Panc1 (cell line): ENCODE results near the gene CDS2. TPM values are rescaled to one million over a fixed set of nuclear protein-coding genes. Genes with fewer than 3 reads are reported as not detected.
"Not testable (repeated sequence)": the region's sequence is repeated elsewhere in the genome, so short reads cannot be mapped to it uniquely, and the experiment has no call there.

Experiments used
- ATAC-seq: fragments of 200-7000 bp; cut with Tn5 transposase; 2 replicates; pipeline ENCODE4 v1.9.1; 2020; ENCODE audit warnings: mild to moderate bottlenecking, moderate library complexity
- BruUV-seq: library from RNA; stranded (reverse); fragments of 400-500 nt; replicated peaks from 2 replicates; lab custom pipeline; 2021; lab: Mats Ljungman, UMichigan
- CTCF ChIA-PET: fragments of 300-600 bp; sonication (Branson Sonifier 250); formaldehyde crosslinking; loops from one replicate; lab custom pipeline; 2022; ENCODE audit warnings: antibody characterized with exemption; lab: Charles Lee
- POLR2A ChIA-PET: fragments of 300-600 bp; sonication (Branson Sonifier 250); formaldehyde crosslinking; loops from one replicate; lab custom pipeline; 2022; ENCODE audit warnings: antibody characterized with exemption; lab: Charles Lee
- DNase-seq: peaks from one replicate; pipeline ENCODE4 v3.0.0-alpha.2; 2010; ENCODE audit warnings: low read depth, low spot score
- H3K27ac ChIP-seq: 2 replicates; pipeline ENCODE4 v1.5.1; 2011; ENCODE audit warnings: mild to moderate bottlenecking, low read length, inconsistent platforms
- H3K27me3 ChIP-seq: fragments of 200-500 bp; sonication (Bioruptor generic); 2 replicates; pipeline ENCODE4 v1.6.0; 2014; ENCODE audit warnings: low read length, inconsistent platforms; ENCODE audit not compliant: control insufficient read depth, insufficient read depth
- H3K36me3 ChIP-seq: fragments of 200-500 bp; sonication (Bioruptor generic); 2 replicates; pipeline ENCODE4 v1.5.1; 2014; ENCODE audit warnings: inconsistent platforms, mild to moderate bottlenecking, low read length, moderate library complexity; ENCODE audit not compliant: control insufficient read depth, insufficient read depth
- H3K4me1 ChIP-seq: 2 replicates; pipeline ENCODE4 v1.5.1; 2011; ENCODE audit warnings: inconsistent platforms, mild to moderate bottlenecking, low read length, moderate library complexity; ENCODE audit not compliant: control insufficient read depth, insufficient read depth
- H3K4me3 ChIP-seq, 2 experiments: 2 replicates each; pipeline ENCODE4 v1.5.1; 2011 to 2012; ENCODE audit warnings: low read depth in 2 of 2, low read length in 2 of 2, mild to moderate bottlenecking in 2 of 2, inconsistent platforms in 1 of 2, moderate library complexity in 1 of 2
- H3K9me3 ChIP-seq: fragments of 200-500 bp; sonication (Bioruptor generic); 2 replicates; pipeline ENCODE4 v1.5.1; 2014; ENCODE audit warnings: low read depth, mild to moderate bottlenecking, inconsistent platforms, low read length, moderate library complexity; ENCODE audit not compliant: control insufficient read depth, insufficient read depth
- CTCF ChIP-seq: fragments of 450-650 bp; IDR thresholded peaks from 2 replicates; pipeline ENCODE4 v1.5.1; 2017; ENCODE audit warnings: mild to moderate bottlenecking
- POLR2AphosphoS5 ChIP-seq: IDR thresholded peaks from 2 replicates; pipeline ENCODE4 v1.6.1; 2012; ENCODE audit warnings: mild to moderate bottlenecking, low read depth, low read length, moderate library complexity
- REST ChIP-seq, 2 experiments: IDR thresholded peaks; 2 replicates each; pipeline ENCODE4 v1.6.1; 2011 to 2012; ENCODE audit warnings: low read depth in 2 of 2, control low read depth in 1 of 2, low read length in 1 of 2, mild to moderate bottlenecking in 1 of 2, moderate library complexity in 1 of 2; ENCODE audit not compliant: insufficient read depth in 1 of 2
- SIN3A ChIP-seq: IDR thresholded peaks from 2 replicates; pipeline ENCODE4 v1.6.1; 2012; ENCODE audit warnings: low read depth, mild to moderate bottlenecking, low read length, moderate library complexity, borderline replicate concordance; ENCODE audit not compliant: insufficient read depth
- TCF7L2 ChIP-seq: IDR thresholded peaks from 2 replicates; pipeline ENCODE4 v1.6.1; 2011; ENCODE audit warnings: mild to moderate bottlenecking, low read depth, low read length, inconsistent platforms
- in situ Hi-C: cut with HindIII; loops from 2 replicates; pipeline ENCODE4 v1.10.0; 2016; ENCODE audit warnings: low sequenced_read_pairs, low pct_unique_long_range_greater_than_20kb
- intact Hi-C: fragments of 100-400 bp; cut with micrococcal nuclease; formaldehyde crosslinking; loops from one replicate; pipeline ENCODE4 v1.10.0; 2022; ENCODE audit not compliant: unreplicated experiment
- total RNA-seq: library from RNA; stranded (reverse); gene quantifications from one replicate; pipeline ENCODE4 v1.2.1, GENCODE V29; 2021; ENCODE audit not compliant: unreplicated experiment

CDS2 gene
- total RNA-seq, 1 experiment from 2014 or later = 54.0 TPM

- CTCF ChIA-PET = no interaction called here
These were observed 30.9 kb upstream of the CDS2 start for GRCh38 chr20:5095931-5096330.

GRCh38 chr20:5096463-5096862, 30.3 kb upstream of the CDS2 start:
- DNase-seq = no peak
- Histone ChIP-seq H3K9me3 (no peaks in the 10 kb centered on the region), H3K27me3 (no peaks in the 10 kb centered on the region), H3K27ac (no peak overlapping the region), H3K4me1 (no peaks in the 10 kb centered on the region), H3K36me3 (peaks cover 5% of the 10 kb centered on the region; the same call in 1 of the 2 replicates), H3K4me3 (no peak overlapping the region)
- TF ChIP-seq CTCF (no peak), POLR2AphosphoS5 (no peak), TCF7L2 (no peak), REST (IDR thresholded peaks at IDR 0.05; ENCODE audit: insufficient read depth in 1 of 2, low read depth in 2 of 2, low read length in 1 of 2) (no peak), SIN3A (no peak)
- ChIA-PET POLR2A (no interaction called here), CTCF (no interaction called here)
- ATAC-seq = no peak
- BruUV-seq = no TSS peak
- intact Hi-C loops = no loop called here
- in situ Hi-C loops = no loop called here

More at GRCh38 chr20:5095931-5096330, 30.9 kb upstream of the CDS2 start:
- TF ChIP-seq REST (IDR thresholded peaks at IDR 0.05; ENCODE audit: insufficient read depth in 1 of 2, low read depth in 2 of 2, low read length in 1 of 2) = no peak
- TF ChIP-seq CTCF = no peak
- DNase-seq (no peak), ATAC-seq (no peak)
- intact Hi-C loops = no loop called here
- no TSS peak for BruUV-seq
- H3K4me3 ChIP-seq = no peak overlapping the region
- in situ Hi-C loops = no loop called here
- no peaks in the 10 kb centered on the region for H3K4me1 ChIP-seq
- H3K36me3 ChIP-seq = peaks cover 5% of the 10 kb centered on the region; the same call in 1 of the 2 replicates
- H3K27ac ChIP-seq = no peak overlapping the region
- no peaks in the 10 kb centered on the region for H3K27me3 ChIP-seq
- H3K9me3 ChIP-seq = no peaks in the 10 kb centered on the region
- POLR2A ChIA-PET = no interaction called here

GRCh38 chr20:5099009-5099408, 27.8 kb upstream of the CDS2 start:
- H3K9me3 ChIP-seq, H3K4me1 ChIP-seq, in situ Hi-C loops, CTCF ChIA-PET, DNase-seq, intact Hi-C loops, H3K4me3 ChIP-seq, BruUV-seq, ATAC-seq, H3K36me3 ChIP-seq, H3K27ac ChIP-seq, H3K27me3 ChIP-seq: not testable (repeated sequence)
- POLR2A ChIA-PET = interaction anchor here (0.7 kb wide), 1 partner anchor 305 kb away, joined by 4 read pairs; no protein-coding TSS in a partner anchor

GRCh38 chr20:5099909-5100308, 26.9 kb upstream of the CDS2 start:
- H3K9me3 ChIP-seq, DNase-seq, H3K36me3 ChIP-seq, H3K27ac ChIP-seq, ATAC-seq, H3K27me3 ChIP-seq, H3K4me1 ChIP-seq, POLR2A ChIA-PET, H3K4me3 ChIP-seq, CTCF ChIA-PET, in situ Hi-C loops: not testable (repeated sequence)
- intact Hi-C loops = loop anchor here (5.0 kb wide), 1 partner anchor 493 kb away; no protein-coding TSS in a partner anchor
- BruUV-seq = TSS peak; percentile 49
